NCI-H226 (cell line): ENCODE results near the gene CFAP73.
"Not testable (repeated sequence)": the region's sequence is repeated elsewhere in the genome, so short reads cannot be mapped to it uniquely, and the experiment has no call there.

ENCODE experiments used
- DNase-seq: peaks from one replicate; pipeline ENCODE4 v3.0.0-alpha.2; 2015

CFAP73 gene

DNA sequence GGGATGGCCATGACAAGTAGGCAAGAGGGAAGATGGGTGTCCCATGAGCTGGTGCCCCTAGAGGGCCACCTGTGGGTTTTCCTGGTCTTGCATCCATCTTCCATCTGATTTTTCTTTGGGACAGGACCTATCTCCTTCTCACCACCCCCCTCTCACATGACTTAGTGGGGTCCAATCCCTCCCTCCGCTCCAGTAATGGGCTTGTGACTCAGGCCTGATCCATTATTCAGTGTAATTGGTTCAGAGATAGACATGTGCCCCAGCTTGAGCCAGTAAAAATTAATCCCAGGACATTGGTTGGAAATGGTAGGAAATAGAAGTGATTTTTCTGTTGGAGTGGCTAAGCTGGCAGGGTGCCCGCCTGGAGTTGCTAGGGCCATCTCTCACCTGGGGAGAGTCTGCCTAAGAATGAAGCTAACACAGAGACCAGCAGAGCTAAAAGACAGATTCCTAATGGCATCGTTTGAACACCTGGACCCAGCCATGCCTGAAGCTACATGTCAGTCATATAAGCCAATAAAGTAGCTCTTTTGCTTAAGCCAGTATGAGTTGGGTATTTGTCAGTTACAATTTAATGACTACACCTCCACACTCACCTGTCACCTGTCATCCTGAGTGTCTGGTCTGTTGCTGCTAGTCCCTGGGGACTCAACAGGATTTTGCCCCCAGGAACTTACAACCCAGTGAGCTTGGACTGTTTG is 28.7 kb upstream of the CFAP73 start:
- no peak for DNase-seq

DNA sequence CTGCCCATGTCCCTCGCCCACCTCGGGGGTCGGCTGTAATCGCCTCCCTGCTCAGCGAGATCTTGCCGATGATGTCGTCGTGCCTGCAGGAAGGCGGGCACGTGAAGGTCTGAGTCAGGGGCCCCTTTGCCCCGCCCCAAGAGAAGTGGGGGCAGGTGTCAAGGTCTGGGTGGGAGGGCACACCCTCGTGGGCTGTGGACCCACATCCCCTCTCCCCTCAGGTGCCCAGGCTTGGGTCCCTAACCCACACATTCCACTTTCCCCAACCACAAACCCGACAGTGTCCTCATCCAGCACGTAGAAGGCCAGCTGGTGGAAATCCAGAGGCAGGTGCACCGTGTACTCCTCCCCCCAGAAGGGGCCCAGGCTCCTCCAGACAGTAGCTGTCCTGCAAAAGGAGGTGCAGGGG is 21.7 kb upstream of the CFAP73 start:
- no peak for DNase-seq

DNA sequence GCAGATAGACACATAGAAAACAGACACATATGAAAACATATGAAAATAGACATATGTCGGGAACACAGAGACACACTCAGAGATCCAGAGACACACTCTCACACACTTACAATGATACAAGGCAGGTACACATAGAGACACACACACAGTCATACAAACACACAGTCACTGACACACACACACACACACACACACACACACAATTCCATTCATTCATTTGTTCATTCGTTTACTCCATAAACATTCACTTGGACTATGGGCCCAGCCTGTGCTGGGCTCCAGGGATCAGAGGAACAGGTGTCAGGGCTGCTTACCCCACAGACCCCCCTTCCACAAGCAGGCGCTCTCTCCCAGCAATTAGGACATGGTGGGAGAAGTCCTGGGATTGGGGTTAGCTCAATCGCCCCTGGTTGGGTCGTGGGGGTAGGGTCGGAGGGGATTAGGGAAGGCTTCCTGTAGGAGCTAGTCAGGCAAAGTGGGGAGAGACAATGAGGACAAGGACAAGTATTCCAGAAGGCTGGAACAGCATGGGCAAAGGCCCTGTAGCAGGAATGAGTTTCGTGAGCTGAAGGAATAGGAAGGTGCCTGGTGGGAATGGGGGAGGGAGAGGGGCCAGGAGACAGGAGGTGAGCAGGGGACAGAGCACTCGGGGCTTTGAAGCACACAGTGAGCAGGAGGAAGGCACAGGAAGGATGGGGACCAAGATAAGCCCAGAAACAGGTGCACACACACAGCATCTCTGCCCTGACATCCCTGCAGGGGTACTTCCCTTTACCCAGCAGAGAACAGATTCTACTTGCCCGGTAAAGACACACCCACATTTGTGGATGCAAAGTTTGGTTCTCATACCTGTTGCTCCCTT is 20.5 kb upstream of the CFAP73 start:
- DNase-seq = no peak

DNA sequence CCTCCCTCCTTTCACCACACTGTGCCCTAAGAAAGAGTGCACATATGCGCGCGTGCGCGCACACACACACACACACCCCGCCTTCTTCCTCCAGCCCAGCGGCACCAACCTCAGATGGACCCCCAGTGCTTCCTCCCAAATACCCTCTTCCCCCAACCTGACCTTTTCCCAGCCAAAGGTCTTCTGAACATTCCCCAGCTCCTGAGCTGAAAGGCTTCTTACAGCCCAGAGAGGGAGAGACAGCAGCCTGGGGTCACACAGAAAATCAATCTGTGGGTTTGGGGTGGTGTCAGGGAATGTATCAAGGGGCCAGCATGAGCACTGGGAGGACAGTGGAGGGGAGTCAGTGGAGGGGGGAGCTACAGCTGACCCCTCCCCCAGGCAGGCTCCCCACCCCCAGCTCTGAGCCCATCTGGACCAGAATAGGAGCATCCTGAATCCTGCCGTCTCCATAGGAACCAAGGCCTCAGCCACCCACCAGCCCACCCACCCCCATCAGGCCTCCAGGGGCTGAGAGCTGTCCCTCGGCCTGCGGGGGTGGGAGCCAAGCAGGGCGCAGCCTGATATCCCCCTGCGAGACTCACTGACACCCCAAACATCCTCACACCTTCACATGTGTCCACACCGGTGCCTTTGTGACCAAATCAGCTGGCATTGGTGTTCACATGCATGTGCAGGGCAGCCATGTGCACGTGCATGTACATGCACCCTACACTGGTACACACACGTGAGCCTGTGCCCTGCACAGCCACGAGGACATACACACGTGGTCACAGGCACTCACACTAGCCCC is 19.7 kb upstream of the CFAP73 start:
- no peak for DNase-seq

DNA sequence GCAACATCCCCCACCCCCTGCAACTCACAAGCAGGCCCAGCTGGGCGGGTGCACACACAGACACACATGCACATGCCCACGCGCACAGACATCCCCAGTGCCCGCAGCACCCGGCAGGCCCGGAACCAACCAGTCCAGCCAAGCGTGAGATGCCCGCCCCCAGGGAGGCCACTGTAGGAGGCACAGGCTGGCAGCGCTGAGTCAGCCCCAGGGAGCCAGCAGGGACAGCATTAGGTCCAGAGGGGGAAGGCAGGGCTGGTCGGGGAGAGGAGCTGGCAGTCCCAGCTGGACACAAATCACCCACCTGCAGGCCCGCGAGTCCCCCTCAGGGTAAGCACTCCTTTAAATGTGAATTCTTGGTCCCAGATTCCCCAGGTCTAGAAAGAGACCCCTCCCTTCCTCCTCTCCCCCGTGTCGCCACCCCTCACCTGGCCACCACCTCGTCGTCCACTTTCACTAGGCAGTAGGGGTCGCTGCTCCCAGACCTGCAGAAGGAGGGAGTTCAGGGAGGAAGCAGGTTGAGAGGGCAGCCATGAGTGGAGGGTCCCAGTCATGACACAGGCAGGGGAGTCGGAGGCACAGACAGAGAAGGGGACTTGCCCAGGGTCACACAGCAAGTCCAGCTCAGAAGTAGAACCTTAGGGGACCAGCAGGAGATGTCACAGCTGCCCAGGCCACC is 18.9 kb upstream of the CFAP73 start:
- DNase-seq = no peak

DNA sequence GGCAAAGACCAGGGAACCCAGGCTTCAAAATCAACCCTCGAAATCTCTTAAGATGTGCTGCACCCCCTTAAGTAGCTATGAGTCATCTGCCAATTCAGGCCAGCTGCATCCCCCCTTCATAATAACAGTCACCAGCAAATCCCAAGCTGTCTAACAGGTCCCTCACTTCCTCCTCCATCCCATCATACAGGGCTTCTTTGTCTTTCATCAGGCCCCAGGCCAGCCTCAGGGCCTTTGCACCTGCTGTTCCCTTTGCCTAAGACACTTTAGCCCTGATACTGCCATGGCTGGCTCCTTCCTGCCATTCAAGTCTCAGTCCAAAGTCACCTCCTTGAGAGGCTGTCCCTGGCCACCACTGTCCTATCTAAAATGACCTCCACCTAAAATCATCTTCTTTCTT is 18.0 kb upstream of the CFAP73 start:
- DNase-seq = no peak

DNA sequence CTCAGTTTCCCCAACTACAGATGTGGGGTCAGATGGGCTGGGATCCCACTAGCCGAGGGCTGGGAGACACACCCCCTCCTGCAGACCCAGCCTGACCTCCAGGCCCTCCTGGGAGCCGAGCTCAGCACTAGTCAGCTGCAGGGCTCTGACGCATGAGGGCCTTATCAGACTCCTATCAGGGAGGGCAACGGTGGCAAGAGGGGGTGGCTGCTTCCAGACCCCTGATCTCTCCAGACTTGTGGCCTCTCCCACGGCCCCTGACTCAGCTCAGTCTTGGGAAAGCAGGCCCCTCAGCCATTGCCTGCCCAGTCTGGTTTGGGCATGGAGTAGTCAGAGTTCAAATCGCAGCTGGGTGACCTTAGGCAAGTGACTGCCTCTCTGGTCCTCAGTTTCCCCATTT is 16.5 kb upstream of the CFAP73 start:
- no peak for DNase-seq

DNA sequence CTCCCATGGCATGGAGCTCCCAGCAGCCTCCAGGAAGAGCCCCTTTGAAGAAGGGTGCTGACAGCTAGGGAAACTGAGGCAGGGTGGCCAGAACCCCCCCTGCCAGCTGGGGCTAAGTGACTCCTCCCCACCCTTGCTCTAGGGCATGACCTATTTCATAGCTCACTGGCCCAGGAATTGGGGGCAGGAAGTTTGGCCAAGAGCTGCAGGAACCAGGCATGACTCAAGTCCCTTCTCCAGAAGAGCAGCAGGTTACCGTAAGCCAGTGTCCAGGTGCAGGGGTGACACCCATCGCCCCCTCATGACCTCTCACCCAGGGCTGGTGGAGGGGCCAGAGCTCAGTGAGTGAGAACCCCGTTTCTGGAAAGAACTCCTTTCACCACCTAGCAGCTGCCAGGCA is 15.9 kb upstream of the CFAP73 start:
- DNase-seq = no peak

DNA sequence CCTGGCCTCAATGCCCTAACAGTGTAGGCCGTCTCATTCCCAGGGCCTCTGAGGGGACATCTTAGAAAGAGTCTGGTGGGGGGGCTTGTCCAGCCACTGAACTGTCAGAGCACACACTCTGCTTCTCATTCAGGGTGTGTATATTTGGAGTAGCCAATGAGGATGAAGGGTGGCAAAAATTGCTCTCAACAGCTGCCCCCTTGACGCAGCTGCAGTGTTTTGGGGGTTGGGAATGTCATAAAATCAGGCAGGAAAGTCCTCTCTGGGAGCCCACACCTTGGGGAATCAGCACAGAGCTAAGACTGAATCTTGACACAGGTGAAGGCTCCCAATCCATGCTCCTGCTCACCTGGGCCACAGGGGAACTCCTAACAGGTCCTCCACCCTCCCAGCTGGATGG is 15.5 kb upstream of the CFAP73 start:
- DNase-seq = no peak

DNA sequence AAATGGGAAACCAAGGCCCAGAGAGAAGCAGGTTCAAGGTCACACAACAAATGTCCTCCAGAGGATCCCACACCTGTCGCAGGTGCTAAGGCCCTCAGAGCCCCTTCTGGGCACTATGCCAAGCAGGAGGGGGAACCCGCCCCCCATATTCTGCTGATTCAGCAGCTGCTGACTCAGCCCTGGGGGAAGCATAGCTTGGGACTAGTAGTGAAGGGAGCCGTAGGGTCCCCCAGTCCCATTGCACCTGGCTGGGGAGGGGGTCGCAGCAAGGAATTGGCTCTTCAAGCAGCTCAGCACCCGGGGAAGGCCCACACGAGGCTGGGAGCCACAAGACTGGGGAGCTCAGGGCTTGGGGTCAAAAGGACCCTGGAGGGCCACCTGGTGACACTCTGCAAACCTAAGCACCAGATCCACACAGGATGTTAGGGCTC is 15.0 kb upstream of the CFAP73 start:
- no peak for DNase-seq

DNA sequence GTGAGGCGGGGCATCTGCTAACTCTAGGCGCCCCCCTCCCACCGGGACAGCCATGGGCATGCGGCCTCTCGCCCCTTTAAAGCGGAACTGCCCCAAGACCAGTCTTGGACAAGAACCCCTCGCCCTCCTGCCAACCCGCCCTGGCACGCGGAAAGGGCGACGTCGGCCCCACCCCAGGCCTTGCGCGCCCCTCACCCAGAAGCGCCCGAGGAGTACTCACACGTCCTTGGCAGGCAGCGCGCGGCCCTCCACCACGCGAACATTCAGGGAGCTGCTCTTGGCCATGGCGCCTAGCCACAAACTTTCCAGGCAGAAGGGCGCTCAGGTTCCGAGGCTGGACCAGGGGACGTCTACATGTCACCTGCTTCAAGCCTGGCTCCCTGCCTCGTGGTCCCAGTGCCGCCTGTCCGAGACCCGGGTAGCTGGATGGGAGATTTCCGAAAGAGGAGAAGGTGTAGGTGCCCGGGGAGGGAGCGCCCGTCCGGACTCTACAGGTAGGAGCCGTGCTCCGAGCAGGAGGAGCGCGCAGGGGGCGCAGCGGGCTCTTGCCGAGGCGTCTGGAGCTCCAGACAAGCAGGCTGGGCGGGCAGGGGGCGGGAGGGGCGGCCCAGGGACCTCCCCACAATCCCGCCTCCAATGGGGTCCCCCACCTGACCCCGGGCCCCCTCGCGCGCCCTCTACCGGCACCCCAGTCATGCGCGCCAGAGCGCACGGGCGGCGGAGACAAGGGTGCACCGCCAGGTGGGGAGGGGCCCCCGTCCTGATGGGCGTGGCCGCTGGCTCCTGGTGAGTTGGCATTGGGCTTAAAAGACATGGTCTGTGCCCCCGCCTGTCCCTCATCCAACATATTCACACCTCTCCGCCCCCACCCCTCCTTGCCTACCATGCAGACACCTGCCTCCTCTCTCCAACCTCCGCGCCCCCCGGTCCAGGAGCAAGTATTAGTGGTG is 14.1 kb upstream of the CFAP73 start, which contains the start of gene RASAL1:
TSS of gene RASAL1 (minus strand) at position 584 of the 950 bp plus-strand sequence. CDS start at position 285, 299 bp downstream.
- DNase-seq = peak; percentile 62

DNA sequence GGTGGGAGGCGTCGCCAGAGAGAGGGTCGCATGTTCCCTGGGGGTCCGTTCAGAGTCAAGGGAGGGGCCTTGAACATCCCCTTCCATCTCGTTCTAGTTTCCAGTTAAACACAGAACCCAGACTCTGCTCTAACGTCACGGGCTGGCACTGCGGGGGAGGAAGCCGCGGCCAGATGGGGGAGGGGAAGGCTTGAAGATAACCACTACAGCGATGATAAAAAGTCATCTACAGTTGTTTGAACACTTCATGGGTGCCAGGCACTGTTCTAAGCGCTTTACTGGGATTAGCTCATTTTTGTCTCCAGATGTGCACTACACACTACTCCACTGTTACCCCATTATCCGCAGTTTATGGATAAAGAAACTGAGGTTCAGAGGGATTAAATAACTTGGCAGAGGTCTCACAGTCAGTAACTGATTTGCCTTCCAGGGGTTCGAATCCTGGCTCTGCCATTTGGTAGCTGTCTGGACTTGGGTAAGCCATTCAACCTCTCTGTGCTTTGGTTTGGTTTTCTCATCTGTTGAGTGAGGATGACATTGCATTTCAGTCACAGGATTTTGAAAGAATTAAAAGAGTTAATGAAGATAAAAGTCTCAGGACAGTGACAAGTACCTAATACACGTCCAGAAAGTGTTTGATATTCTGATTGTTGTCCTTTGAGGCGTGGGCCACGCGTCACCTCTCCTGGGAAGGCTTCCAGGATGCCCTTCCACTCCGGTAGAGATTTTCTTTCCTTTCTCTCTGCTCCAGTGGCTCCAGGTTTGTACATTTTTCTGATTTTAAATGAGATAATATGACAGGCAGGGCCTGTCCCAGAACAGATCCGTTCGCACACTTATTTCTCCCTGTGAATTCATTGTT is 13.2 kb upstream of the CFAP73 start:
- peak; percentile 33 for DNase-seq

DNA sequence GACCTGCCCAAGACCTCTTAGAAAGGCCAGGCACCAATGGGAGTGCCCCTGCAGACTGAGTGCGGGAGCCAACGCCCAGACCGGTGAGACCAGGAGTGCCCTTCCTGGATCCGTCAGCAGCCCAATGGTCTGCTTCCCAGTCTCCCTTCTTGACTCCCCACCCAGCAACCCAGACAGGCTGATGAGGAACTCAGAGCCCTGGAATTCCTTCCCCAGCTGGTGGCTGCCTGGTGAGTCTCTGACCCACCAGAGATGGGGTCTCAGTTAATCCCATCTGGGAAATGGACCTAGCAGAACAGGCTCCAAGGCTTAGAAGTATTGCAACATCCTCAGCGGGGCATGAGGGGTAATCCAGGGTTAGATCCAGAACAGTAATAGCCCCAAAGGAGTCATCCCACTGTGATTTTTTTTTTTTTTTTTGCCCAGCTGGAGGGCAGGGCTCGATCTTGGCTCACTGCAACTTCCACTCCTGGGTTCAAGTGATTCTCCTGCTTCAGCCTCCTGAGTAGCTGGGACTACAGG is 12.5 kb upstream of the CFAP73 start:
- no peak for DNase-seq

DNA sequence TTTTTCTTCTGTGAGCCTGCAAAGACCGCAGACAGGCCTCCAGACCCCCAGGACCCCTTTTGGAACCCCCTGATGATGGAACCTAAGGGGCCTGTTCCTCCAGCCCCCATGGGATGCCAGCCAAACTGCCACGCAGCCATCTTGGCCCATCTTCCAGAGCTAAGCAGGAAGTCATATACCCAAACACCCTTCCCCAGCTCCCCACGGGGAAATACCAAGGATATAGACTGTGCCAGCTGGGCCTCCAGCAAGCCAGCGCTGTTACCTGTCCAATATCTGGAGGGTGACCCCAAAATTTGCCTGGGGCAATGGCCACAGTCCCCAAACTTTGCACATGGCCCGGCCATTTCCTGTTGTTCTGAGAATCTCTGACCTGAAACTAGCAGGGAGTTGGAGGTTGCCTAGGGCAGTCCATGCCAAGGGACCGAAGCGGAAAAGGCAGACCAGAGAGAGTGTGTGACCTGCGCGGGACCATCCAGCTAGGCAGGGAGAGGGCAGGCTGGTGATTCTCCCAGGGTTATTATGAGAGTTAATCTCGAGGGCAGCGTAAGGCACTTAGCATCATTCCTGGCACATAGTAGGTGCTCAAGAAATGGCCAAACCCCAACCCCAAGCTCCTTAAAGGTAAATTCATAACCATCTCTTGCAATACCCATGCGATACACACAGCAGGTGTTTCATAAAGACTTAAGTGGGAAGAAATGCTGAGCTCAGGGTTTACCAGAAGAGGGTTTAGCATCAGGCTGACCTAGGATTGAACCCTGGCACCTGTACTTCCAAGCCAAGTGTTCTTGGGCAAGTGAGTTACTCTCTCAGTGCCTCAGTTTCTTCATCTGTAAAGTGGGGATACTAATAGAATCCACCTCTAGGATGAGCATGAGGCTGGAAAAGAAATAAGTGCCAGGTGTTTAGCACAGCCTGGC is 11.4 kb upstream of the CFAP73 start:
- DNase-seq = no peak

DNA sequence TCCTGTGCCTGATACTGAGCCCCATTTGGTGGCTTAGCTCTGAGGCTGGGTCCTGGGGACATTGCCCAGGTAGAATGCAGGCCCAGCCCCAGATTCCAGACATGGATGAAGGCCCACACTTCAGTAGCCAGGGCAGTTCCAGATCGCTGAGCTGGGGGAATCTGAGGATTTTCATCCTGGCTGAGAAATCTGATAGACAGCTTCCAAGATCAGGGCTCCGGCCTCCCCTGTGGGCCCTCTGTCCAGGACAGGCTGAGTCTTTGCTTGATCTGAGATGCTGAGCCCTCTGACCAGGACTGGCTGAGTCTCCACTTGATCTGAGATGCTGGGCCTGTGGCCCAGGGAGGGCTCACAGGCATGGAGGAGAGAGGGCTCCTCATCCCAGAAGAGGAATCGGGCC is 10.7 kb upstream of the CFAP73 start:
- DNase-seq = no peak

DNA sequence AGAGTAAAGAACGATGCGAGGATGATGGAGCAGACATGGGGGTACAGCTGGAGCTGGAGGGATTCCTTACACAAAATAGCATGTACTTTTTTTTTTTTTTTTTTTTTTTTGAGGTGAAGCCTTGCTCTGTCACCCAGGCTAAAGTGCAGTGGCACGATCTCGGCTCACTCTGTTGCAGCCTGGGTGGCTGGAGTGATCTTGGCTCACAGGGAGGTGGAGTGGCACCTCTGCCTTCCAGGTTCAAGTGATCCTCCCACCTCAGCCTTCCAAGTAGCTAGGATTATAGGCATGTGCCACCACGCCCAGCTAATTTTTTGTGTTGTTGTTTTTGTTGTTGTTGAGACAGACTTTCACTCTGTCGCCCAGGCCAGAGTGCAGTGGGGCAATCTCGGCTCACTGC is 8.8 kb upstream of the CFAP73 start:
- no peak for DNase-seq

DNA sequence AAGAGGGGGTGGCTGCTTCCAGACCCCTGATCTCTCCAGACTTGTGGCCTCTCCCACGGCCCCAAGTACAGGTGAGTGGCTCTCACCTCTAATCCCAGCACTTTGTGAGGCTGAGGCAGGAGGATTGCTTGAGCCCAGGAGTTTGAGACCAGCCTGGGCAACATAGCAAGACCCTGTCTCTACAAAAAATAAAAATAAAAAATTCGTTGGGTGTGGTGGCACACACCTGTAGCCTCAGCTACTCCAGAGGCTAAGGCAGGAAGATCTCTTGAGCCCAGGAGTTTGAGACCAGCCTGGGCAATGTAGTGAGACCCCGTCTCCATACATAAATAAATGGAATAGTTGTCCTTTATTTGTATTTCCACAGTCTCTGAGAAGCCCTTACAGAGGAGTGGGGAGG is 7.8 kb upstream of the CFAP73 start:
- not testable (repeated sequence) for DNase-seq

DNA sequence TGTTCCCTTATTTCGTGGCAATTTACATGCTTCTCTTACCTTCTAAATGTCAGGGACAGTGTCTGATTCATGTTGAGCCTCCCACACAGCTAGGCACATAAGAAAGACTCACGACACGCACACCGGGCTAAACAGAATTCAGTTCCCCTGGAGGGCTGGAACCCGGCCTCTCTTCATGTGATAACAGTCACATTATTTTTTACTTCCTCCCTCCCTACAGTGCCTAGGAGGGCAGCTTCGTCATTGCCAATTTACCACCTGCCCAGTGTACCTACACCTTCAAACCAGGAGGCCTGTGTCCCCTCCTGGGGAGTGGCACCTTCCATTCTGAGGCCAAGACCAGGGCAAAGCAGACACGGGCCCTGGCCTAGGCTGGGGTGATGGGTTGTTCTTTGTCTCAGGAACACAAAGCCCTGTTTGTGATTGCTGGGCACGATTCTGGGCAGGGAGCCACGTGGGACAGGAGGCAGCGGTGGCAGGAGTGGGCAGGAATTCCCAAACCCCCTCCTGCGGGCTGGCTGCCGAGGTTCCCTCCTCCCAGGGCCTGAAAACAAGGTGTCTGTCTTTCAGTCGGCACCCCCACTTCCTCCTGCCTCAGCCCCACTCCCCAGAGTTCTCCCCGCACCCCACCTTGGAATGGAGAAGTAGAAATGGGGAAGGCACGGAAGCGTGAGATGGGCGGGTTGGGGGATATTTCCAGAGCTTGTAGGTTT is 7.2 kb upstream of the CFAP73 start:
- no peak for DNase-seq
